GM12878 (cell line): ENCODE measurements around the gene NOS1AP.

Source experiments
- HDAC2 ChIP-seq: fragments of 200-600 bp; sonication (generic); IDR thresholded peaks from 2 replicates; pipeline ENCODE4 v1.6.1; 2017
- JUND ChIP-seq: IDR thresholded peaks from 2 replicates; pipeline ENCODE4 v1.6.1; 2012; ENCODE audit warnings: low read depth, mild to moderate bottlenecking, low read length, improper control_type of control experiment, moderate library complexity
- MYC ChIP-seq: IDR thresholded peaks from 2 replicates; pipeline ENCODE4 v1.6.1; 2011; ENCODE audit warnings: mild to moderate bottlenecking, low read length, moderate library complexity, inconsistent platforms; ENCODE audit not compliant: insufficient read depth, insufficient replicate concordance, insufficient read length, severe bottlenecking
- POLR2A ChIP-seq: IDR thresholded peaks from 2 replicates; pipeline ENCODE4 v1.6.1; 2011; ENCODE audit warnings: low read depth, mild to moderate bottlenecking, low read length
- POLR2AphosphoS2 ChIP-seq: IDR thresholded peaks from 2 replicates; pipeline ENCODE4 v1.6.1; 2011; ENCODE audit warnings: low read depth, mild to moderate bottlenecking, low read length, improper control_type of control experiment, moderate library complexity
- RAD21 ChIP-seq: IDR thresholded peaks from 2 replicates; pipeline ENCODE4 v1.6.1; 2011; ENCODE audit warnings: mild to moderate bottlenecking, low read depth, low read length, moderate library complexity; ENCODE audit not compliant: insufficient read depth
- SMARCA5 ChIP-seq: fragments of 450-650 bp; IDR thresholded peaks from 2 replicates; pipeline ENCODE4 v1.6.1; 2017; ENCODE audit warnings: mild to moderate bottlenecking
- SPI1 ChIP-seq: IDR thresholded peaks from 2 replicates; pipeline ENCODE4 v1.6.1; 2011; ENCODE audit warnings: low read depth, mild to moderate bottlenecking, low read length, moderate library complexity, borderline replicate concordance; ENCODE audit not compliant: insufficient read depth
- STAT1 ChIP-seq: fragments of 450-650 bp; conservative IDR thresholded peaks from 2 replicates; pipeline ENCODE4 v1.6.1; 2014; ENCODE audit warnings: antibody characterized with exemption, mild to moderate bottlenecking
- YY1 ChIP-seq: IDR thresholded peaks from 2 replicates; pipeline ENCODE4 v1.6.1; 2011; ENCODE audit warnings: low read depth, mild to moderate bottlenecking, low read length
- TF ChIP-seq, protein P1 (sequence below), 3 experiments: IDR thresholded peaks in 2 of 3; conservative IDR thresholded peaks in 1 of 3; 2 replicates each; pipeline ENCODE4 v1.5.1; 2011; ENCODE audit warnings: low read depth in 3 of 3, low read length in 3 of 3, mild to moderate bottlenecking in 3 of 3, control low read depth in 2 of 3, moderate library complexity in 2 of 3, inconsistent platforms in 1 of 3, mixed read lengths in 1 of 3; ENCODE audit not compliant: control insufficient read depth in 2 of 3, insufficient read depth in 1 of 3; ENCODE audit errors: extremely low read depth in 1 of 3
- TF ChIP-seq, protein P2 (sequence below): fragments of 450-650 bp; IDR thresholded peaks from 2 replicates; pipeline ENCODE4 v1.6.1; 2017; ENCODE audit warnings: mild to moderate bottlenecking, moderate library complexity

DNA sequence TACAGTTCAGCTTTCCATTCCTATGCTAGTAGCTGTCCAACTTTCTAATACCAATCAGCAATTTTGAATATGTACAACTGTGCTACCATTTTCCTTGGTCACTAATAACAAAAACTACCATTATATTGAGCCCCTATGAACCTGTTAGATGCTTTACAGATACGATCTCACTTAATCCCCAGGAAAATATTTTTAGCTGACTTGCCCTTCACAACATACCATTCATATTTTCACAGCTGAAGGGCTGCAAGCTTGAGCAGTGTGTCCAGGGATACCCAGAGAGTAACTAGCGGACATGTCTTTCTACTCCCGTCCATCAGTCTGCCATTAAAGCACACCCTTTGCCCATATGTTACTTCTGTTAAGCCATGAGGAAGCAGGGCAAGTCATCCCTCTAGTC is 166.7 kb downstream of the NOS1AP start:
- TF ChIP-seq YY1 (no peak), POLR2AphosphoS2 (no peak), POLR2A (no peak), JUND (no peak), RAD21 (no peak), SPI1 (no peak), HDAC2 (no peak), STAT1 (no peak), MYC (no peak), SMARCA5 (no peak)
- TF ChIP-seq, protein P1, sequence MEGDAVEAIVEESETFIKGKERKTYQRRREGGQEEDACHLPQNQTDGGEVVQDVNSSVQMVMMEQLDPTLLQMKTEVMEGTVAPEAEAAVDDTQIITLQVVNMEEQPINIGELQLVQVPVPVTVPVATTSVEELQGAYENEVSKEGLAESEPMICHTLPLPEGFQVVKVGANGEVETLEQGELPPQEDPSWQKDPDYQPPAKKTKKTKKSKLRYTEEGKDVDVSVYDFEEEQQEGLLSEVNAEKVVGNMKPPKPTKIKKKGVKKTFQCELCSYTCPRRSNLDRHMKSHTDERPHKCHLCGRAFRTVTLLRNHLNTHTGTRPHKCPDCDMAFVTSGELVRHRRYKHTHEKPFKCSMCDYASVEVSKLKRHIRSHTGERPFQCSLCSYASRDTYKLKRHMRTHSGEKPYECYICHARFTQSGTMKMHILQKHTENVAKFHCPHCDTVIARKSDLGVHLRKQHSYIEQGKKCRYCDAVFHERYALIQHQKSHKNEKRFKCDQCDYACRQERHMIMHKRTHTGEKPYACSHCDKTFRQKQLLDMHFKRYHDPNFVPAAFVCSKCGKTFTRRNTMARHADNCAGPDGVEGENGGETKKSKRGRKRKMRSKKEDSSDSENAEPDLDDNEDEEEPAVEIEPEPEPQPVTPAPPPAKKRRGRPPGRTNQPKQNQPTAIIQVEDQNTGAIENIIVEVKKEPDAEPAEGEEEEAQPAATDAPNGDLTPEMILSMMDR (IDR thresholded peaks at IDR 0.05 in 2 of 3, conservative IDR thresholded peaks at IDR 0.05 in 1 of 3; ENCODE audit: control insufficient read depth in 2 of 3, extremely low read depth in 1 of 3, insufficient read depth in 1 of 3, low read depth in 3 of 3, low read length in 3 of 3) = no peak
- TF ChIP-seq, protein P2, sequence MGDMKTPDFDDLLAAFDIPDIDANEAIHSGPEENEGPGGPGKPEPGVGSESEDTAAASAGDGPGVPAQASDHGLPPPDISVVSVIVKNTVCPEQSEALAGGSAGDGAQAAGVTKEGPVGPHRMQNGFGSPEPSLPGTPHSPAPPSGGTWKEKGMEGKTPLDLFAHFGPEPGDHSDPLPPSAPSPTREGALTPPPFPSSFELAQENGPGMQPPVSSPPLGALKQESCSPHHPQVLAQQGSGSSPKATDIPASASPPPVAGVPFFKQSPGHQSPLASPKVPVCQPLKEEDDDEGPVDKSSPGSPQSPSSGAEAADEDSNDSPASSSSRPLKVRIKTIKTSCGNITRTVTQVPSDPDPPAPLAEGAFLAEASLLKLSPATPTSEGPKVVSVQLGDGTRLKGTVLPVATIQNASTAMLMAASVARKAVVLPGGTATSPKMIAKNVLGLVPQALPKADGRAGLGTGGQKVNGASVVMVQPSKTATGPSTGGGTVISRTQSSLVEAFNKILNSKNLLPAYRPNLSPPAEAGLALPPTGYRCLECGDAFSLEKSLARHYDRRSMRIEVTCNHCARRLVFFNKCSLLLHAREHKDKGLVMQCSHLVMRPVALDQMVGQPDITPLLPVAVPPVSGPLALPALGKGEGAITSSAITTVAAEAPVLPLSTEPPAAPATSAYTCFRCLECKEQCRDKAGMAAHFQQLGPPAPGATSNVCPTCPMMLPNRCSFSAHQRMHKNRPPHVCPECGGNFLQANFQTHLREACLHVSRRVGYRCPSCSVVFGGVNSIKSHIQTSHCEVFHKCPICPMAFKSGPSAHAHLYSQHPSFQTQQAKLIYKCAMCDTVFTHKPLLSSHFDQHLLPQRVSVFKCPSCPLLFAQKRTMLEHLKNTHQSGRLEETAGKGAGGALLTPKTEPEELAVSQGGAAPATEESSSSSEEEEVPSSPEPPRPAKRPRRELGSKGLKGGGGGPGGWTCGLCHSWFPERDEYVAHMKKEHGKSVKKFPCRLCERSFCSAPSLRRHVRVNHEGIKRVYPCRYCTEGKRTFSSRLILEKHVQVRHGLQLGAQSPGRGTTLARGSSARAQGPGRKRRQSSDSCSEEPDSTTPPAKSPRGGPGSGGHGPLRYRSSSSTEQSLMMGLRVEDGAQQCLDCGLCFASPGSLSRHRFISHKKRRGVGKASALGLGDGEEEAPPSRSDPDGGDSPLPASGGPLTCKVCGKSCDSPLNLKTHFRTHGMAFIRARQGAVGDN = no peak
